Measurements from ENCODE around the gene ACTG1.

DNA sequence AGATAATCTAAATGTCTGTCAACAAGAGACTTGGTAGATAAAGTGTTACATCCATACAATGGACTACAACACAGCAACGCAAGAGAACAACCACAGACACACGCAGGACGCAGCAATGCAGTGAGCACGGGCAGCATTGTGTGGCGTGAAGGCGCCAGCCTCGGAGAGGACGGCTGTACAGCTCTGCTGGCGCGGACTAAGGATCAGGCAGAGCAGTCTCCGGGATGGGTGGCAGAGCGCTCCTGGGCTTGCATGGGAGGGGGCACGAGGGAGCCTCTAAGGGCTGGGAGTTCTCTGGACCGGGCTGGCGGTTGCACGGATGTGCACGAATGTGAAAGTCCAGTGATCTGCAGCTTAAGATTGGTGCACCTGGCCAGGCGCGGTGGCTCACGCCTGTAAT lies 34.5 kb downstream of the ACTG1 start:
- TF ChIP-seq CTCF (IDR thresholded peaks at IDR 0.05) (no peak), POLR2AphosphoS5 (IDR thresholded peaks at IDR 0.05) (no peak)
